Stimulated activated CD4-positive, alpha-beta T cell treated with anti-CD3 and anti-CD28 coated beads, Interleukin-1b, Interleukin-23, amount 100 ng/mL, for 4 hours (primary cell): Measurements from ENCODE around the gene AMY2B.
A peak's percentile ranks its signal among the peaks of the same experiment; 100 is the strongest.
"Not testable (repeated sequence)": the region's sequence is repeated elsewhere in the genome, so short reads cannot be mapped to it uniquely, and the experiment has no call there.

Experiments
- DNase-seq, 2 donors: peaks; one replicate each; pipeline ENCODE4 v3.0.0-alpha.2; 2020; ENCODE audit warnings: low read depth in 2 of 2

AMY2B gene

DNA sequence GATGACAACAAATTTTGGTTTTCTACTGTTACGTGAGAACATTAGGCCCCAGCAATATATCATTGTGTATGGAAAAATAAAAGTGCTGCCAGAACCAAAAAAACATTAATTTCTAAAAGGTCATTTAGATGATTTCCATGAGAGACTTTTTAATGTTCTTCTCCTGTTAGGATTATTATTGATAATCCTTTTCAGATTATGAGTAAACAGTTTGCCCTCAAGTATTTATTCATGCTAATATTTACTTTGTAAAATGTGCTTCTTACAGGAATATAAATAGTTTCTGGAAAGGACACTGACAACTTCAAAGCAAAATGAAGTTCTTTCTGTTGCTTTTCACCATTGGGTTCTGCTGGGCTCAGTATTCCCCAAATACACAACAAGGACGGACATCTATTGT lies at the start of gene AMY2B:
Gene AMY2B, plus strand, starts transcription at position 301 of the 400 bp plus-strand sequence. Its CDS starts 14 bp downstream, at position 315.
- not testable (repeated sequence) for DNase-seq

DNA sequence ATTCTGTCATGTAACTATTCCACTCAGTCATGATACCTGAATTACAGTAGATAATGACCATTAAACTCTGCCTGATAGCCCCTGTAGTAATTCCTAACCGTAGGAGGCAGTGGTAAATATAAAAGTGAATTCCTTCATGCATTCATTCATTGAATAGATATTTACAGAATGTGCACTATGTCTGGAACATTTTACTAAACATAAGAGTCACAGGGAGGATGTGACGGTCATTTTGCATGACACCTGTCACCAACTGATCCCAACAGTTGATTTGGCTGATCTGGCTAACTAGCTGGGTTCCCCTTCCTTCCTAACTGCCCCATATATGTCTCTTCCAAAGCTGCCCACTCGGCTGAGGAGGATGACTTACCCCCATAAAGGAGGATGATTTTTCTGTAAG lies 48.0 kb upstream of the AMY2B start:
- DNase-seq: no peak

DNA sequence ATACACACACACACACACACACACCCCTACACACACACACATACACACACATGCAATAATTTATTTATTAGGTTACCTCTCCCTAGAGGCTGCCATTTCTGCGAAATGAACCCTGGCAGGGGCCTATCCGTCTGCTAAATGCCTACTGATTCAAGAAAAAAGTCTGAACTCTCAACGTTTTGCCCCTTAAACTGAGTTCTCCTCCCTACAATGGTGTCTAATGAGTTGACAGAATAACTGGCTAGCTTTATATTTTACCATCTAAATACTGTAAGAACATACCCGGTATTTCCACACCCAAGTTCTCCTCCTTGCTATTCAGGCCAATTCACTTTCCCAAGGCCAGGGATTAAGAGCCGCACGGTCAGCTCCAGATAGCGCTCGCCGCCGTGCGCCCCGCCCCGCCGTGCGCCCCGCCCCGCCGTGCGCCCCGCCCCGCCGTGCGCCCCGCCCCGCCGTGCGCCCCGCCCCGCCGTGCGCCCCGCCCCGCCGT lies 46.2 kb upstream of the AMY2B start:
- DNase-seq: no peak

- peak; percentile 85 to 87 for DNase-seq
These were observed 45.5 kb upstream of the AMY2B start, which contains the start of gene RNPC3 for GRCh38 chr1:103525607-103526507. TSS of gene RNPC3 (plus strand) at chr1:103525699. CDS start at chr1:103526071, 372 bp downstream.

- no peak for DNase-seq
These were observed 44.1 kb upstream of the AMY2B start for GRCh38 chr1:103527331-103527730.

GRCh38 chr1:103529746-103530145 lies 41.6 kb upstream of the AMY2B start:
- peak in 1 of 2 donors; percentile 30 for DNase-seq

DNA sequence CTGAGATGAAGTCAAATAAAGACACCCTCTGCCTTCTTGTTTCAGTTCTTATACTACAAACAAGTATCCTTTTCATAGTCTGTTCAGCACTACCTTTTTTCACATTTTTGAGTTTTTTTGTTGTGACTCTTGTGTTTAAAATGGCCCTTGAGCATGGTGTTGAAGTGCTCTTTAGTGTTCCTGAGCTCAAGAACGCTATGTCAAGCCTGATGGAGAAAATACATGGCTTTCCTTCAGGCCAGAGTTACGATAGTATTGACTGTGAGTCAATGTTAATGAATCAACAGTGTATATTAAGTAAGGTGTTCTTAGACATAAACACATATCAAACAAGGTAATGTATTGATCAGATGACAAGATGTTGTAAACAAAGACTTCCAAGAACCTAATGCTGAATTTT lies 33.2 kb upstream of the AMY2B start:
- no peak for DNase-seq

- no peak for DNase-seq
These were observed 30.0 kb upstream of the AMY2B start for GRCh38 chr1:103541431-103541830.

DNA sequence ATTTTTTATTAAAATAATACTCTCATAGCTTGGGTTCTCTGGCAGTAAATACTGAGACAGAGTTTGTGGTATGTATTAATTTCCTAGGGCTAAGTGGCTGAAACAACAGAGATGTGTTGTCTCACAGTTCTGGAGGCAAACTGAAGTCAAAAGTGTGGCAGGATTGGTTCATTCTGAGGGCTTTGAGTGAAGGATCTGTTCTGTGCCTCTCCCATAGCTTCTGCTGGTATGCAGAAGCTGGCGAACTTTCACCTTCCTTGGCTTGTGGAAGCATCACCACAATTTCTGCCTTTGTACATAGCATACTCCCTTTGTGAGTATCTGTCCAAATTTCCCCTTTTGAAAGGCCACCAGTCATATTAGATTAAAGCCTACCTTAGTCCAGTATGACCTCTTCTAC lies 24.9 kb upstream of the AMY2B start:
- no peak for DNase-seq

GRCh38 chr1:103547840-103548239 lies 23.5 kb upstream of the AMY2B start:
- DNase-seq: no peak

DNA sequence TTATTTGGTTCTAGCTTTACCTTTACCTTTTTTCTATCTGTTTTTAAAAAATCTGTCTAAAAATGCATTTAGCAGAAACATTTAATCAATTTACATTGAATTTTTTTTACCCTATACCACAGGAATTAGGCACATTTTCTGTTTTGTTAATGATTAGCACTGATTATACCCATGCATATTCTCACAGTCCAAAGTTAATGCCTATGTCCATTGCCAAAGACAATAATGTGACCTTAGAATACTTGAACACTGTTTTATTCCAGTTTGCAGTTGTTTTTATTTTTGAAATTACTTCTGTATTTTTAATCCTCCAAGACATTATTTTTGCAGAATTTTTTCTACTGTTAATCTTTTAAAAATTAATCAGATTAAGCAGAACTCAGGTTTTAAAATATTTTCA lies 11.0 kb upstream of the AMY2B start:
- no peak for DNase-seq

GRCh38 chr1:103561124-103561523 lies 10.3 kb upstream of the AMY2B start:
- not testable (repeated sequence) for DNase-seq

GRCh38 chr1:103561643-103562395 lies 9.6 kb upstream of the AMY2B start:
- DNase-seq: no peak

DNA sequence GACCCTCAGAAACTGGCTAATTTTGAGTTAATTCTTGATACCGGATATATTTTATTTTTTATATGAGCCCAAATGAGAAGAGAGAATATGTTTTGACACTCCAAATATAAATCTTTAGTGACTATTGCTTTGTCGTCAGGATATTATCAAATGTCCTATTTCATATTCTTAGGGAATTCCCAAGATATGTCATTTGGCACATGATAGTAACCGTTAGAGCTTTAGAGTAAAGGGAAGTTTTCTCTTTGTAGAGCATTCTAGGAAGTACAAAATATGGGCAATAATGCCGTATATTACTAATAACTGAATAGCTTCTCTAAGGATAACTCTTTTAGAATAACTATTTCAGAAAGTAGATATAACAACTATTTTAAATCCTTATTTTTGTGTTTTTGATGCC lies 8.3 kb upstream of the AMY2B start:
- DNase-seq: no peak

DNA sequence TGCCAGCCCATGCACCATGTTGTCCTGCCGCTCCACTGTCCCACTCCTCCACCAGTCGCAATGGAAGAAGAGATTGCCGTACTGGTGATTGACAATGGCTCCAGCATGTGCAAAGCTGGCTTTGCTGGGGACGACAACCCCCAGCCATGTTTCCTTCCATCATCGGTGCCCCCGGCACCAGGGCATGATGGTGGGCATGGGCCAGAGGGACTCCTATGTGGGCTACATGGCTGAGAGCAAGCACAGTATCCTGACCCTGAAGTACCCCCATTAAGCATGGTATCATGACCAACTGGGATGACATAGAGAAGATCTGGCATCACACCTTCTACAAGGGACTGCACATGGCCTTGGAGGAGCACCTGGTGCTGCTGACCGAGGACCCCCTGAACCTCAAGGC lies 1.9 kb upstream of the AMY2B start:
- DNase-seq: no peak

DNA sequence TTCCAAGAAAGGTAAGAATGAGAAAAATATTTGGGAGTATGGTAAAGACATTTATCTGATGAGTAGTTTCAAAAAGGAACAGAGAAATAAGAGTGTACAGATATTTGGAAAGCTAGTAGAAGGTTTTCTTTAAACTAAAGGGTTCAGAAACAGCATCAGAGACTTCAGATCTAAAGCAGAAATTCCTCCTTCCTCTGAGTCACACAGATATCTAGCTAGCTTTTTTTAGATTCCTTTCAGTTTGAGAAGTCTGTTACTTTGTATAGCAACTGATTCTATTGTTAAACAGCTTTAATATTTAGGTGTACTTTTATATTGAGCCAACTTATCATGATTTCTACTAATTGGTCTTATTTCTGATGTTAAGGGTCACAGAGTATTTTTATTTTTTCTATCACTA lies 4.7 kb downstream of the AMY2B start:
- no peak for DNase-seq

GRCh38 chr1:103576784-103577183 lies 5.4 kb downstream of the AMY2B start:
- not testable (repeated sequence) for DNase-seq

GRCh38 chr1:103582464-103582863 lies 11.1 kb downstream of the AMY2B start:
- DNase-seq: no peak

DNA sequence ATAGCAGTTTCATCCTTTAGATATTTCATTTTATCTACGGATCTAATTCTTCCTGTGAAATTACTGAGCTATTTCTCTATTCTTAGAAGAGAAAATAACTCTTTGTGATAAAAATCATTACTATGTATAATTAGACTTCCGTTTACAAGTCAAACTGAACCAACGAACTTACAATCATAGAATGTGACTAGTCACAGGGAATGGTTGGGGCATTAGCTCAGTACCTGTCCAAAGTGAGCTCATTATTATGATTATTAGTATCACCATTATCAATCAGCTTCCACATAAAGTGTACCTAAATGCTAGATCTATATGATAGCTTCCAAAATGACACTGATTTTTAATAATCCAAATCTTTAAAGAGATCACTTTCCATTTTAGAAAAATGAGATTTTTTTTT lies 12.5 kb downstream of the AMY2B start:
- no peak for DNase-seq

- no peak for DNase-seq
These were observed 13.1 kb downstream of the AMY2B start for GRCh38 chr1:103584537-103584936.

- not testable (repeated sequence) for DNase-seq
These were observed 31.4 kb downstream of the AMY2B start for GRCh38 chr1:103602740-103603139.

DNA sequence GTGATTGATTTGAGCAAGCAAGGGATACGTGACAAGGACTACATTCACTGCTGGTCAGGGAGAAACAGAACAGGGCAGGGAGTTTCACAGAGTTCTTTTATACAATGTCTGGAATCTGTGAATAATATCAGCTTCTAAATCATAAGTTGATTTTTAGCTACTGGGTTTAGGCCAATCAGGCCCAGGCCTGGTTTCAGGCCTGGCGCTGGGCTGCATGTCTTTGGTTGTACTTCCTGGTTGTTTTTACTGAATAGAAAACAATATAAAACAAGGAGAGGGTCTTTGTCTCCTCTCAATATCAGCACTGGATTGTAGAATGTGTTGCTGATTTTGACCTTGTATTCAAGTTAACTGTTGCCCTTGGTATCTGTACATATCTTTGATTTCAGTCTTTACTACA lies 45.0 kb downstream of the AMY2B start:
- no peak for DNase-seq
